ENCODE measurements around the gene ZGPAT.

ZGPAT gene

GRCh38 chr20:63749597-63750508 lies 42.0 kb downstream of the ZGPAT start:
- H3K27me3 ChIP-seq (ENCODE audit: control insufficient read depth in 5 of 5, insufficient read depth in 4 of 5, low read length in 5 of 5), result no peaks in the 10 kb centered on the region
- H3K4me3 ChIP-seq (ENCODE audit: low read depth in 1 of 5, low read length in 5 of 5), result no peak overlapping the region
- peaks cover 0 to 13% (median 5%) of the 10 kb centered on the region in 5 donors for H3K4me1 ChIP-seq (ENCODE audit: control insufficient read depth in 5 of 5, insufficient read depth in 5 of 5, low read length in 5 of 5)
- no peak overlapping the region for H3K27ac ChIP-seq (ENCODE audit: low read depth, low read length)
- H3K9me3 ChIP-seq (ENCODE audit: control insufficient read depth in 5 of 5, low read length in 5 of 5), result no peaks in the 10 kb centered on the region
- H3K9ac ChIP-seq (ENCODE audit: low read length in 5 of 5), result no peak overlapping the region
- H3K36me3 ChIP-seq (ENCODE audit: control insufficient read depth in 5 of 5, insufficient read depth in 5 of 5, low read length in 5 of 5), result peaks cover 0 to 52% (median 24%) of the 10 kb centered on the region in 5 donors

DNA sequence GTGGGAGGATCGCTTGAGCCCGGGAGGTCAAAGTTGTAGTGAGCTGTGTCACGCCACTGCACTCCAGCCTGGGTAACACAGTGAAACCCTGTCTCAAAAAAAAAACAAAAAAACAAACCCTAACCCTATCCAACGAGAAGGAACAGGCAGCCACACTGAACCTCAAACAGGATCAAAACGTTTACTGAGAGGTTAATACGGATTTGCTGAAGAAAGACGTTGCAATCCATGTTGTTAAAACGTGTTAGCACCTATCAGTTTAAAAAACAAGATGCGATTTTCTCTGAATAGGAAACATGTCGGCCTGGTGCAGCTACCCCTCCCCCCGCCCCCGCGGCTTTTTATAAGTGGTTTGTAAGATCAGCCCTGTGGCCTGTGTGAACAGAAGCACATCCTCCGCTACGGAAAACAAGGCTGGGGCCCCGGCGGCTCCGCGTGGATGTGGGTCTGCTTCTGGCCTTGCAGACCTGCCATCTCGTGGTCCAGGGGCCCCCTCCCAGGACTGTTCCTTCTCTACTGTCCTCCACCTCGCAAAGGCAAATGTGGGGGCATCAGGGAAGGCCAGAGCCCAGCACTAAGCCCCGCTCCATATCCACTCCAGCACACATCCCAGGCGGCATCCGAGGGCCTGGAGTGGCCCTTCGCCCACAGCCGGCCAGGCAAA lies 43.1 kb downstream of the ZGPAT start:
- Histone ChIP-seq H3K36me3 (ENCODE audit: control insufficient read depth in 5 of 5, insufficient read depth in 5 of 5, low read length in 5 of 5) (peaks cover 0 to 44% (median 19%) of the 10 kb centered on the region in 5 donors), H3K4me1 (ENCODE audit: control insufficient read depth in 5 of 5, insufficient read depth in 5 of 5, low read length in 5 of 5) (peaks cover 0 to 4% (median 0%) of the 10 kb centered on the region in 5 donors), H3K27ac (ENCODE audit: low read depth, low read length) (no peak overlapping the region), H3K27me3 (ENCODE audit: control insufficient read depth in 5 of 5, insufficient read depth in 4 of 5, low read length in 5 of 5) (no peaks in the 10 kb centered on the region), H3K9ac (ENCODE audit: low read length in 5 of 5) (no peak overlapping the region), H3K9me3 (ENCODE audit: control insufficient read depth in 5 of 5, low read length in 5 of 5) (no peaks in the 10 kb centered on the region), H3K4me3 (ENCODE audit: low read depth in 1 of 5, low read length in 5 of 5) (no peak overlapping the region)

DNA sequence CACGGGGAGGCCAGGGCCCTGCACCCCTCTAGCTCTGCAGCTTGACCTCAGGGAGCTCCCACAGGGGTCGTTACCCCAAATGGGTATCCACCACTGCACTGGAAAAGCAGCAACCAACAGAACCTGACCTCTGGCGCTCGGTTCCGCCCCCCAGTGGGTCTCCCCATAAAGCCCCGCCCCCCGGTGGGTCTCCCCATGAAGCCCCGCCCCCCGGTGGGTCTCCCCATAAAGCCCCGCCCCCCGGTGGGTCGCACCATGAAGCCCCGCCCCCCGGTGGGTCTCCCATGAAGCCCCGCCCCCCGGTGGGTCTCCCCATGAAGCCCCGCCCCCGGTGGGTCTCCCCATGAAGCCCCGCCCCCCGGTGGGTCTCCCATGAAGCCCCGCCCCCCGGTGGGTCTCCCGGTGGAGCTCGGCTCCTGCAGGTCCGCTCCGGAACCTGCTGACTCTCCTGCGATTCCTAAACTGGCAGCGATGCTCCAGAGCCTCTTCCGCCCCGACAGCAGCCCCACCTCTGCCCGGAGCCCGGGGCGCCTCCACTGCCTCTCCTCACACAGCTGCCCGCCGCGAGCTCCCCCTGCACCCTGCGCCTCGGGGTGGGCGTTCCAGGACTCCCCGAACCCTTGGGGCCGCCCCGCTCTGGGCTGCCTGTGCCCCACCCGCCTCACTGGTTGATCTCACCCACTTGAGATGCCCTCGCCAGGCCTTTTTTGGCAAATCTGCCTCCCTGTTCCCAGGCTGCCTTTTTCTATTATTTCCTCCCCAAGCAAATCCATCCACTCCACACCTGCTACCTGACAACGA lies 43.8 kb downstream of the ZGPAT start:
- Histone ChIP-seq H3K4me1 (ENCODE audit: control insufficient read depth in 5 of 5, insufficient read depth in 5 of 5, low read length in 5 of 5) (peaks cover 0 to 4% (median 0%) of the 10 kb centered on the region in 5 donors), H3K27ac (ENCODE audit: low read depth, low read length) (no peak overlapping the region), H3K9me3 (ENCODE audit: control insufficient read depth in 5 of 5, low read length in 5 of 5) (no peaks in the 10 kb centered on the region), H3K36me3 (ENCODE audit: control insufficient read depth in 5 of 5, insufficient read depth in 5 of 5, low read length in 5 of 5) (peaks cover 0 to 37% (median 17%) of the 10 kb centered on the region in 5 donors), H3K4me3 (ENCODE audit: low read depth in 1 of 5, low read length in 5 of 5) (no peak overlapping the region), H3K27me3 (ENCODE audit: control insufficient read depth in 5 of 5, insufficient read depth in 4 of 5, low read length in 5 of 5) (no peaks in the 10 kb centered on the region), H3K9ac (ENCODE audit: low read length in 5 of 5) (no peak overlapping the region)

DNA sequence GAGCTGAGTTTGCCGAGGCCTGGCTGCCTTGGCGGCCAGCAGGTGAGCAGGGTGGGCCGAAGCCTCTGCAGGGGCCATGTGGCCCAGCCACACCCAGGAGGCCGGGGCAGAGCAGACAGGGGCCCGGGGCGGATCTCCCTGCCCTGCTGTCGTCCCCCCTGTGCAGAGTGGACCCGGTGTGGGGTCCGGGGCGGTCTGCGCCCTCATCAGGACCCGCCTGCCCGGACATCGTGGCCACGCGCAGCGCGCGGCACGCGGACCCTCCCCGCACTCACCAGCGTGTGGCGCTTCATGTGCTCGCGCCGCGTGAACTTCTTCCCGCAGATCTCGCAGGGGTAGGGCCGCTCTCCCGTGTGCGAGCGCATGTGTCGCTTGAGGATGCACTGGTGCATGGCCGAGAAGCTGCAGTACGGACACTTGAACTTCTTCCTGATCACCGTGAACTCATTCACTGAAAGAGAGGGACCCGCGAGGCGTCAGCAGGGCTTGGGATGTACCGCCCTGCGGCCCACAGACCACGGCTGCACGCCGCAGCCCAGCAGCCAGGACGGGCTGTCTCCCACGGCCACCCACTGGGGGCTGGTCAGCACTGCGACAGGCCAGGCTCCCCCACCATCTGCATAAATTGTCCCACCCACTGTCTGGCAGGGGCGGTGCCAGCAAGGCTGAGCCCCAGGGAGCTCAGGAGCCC lies 44.7 kb downstream of the ZGPAT start:
- peaks cover 0 to 36% (median 20%) of the 10 kb centered on the region in 5 donors for H3K36me3 ChIP-seq (ENCODE audit: control insufficient read depth in 5 of 5, insufficient read depth in 5 of 5, low read length in 5 of 5)
- no peak overlapping the region for H3K9ac ChIP-seq (ENCODE audit: low read length in 5 of 5)
- H3K27ac ChIP-seq (ENCODE audit: low read depth, low read length), result no peak overlapping the region
- no peaks in the 10 kb centered on the region for H3K9me3 ChIP-seq (ENCODE audit: control insufficient read depth in 5 of 5, low read length in 5 of 5)
- H3K27me3 ChIP-seq (ENCODE audit: control insufficient read depth in 5 of 5, insufficient read depth in 4 of 5, low read length in 5 of 5), result no peaks in the 10 kb centered on the region
- H3K4me1 ChIP-seq (ENCODE audit: control insufficient read depth in 5 of 5, insufficient read depth in 5 of 5, low read length in 5 of 5), result peaks cover 0 to 4% (median 0%) of the 10 kb centered on the region in 5 donors
- no peak overlapping the region for H3K4me3 ChIP-seq (ENCODE audit: low read depth in 1 of 5, low read length in 5 of 5)

DNA sequence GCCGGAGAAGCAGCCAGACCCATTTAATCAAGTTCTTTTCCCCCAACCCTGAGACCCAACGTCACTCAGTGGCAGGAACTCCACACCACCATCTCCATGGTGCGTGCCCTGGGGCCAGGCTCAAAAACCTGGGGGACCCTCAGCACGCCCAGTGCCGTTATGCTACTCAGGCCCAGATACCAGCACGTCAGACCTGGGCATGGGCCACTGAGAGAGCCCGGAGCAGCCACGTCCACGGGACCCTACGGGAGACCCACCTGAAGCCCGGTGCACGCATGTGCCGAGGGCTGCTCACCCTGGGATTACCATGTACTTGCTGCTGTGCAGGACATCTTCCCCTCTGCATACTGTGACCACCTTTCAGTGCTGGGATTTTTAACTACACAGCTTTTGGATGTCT lies 45.5 kb downstream of the ZGPAT start:
- peaks cover 0 to 4% (median 0%) of the 10 kb centered on the region in 5 donors for H3K4me1 ChIP-seq (ENCODE audit: control insufficient read depth in 5 of 5, insufficient read depth in 5 of 5, low read length in 5 of 5)
- no peaks in the 10 kb centered on the region for H3K27me3 ChIP-seq (ENCODE audit: control insufficient read depth in 5 of 5, insufficient read depth in 4 of 5, low read length in 5 of 5)
- no peak overlapping the region for H3K9ac ChIP-seq (ENCODE audit: low read length in 5 of 5)
- no peak overlapping the region for H3K27ac ChIP-seq (ENCODE audit: low read depth, low read length)
- H3K4me3 ChIP-seq (ENCODE audit: low read depth in 1 of 5, low read length in 5 of 5), result no peak overlapping the region
- H3K36me3 ChIP-seq (ENCODE audit: control insufficient read depth in 5 of 5, insufficient read depth in 5 of 5, low read length in 5 of 5), result peaks cover 0 to 32% (median 15%) of the 10 kb centered on the region in 5 donors
- no peaks in the 10 kb centered on the region for H3K9me3 ChIP-seq (ENCODE audit: control insufficient read depth in 5 of 5, low read length in 5 of 5)

GRCh38 chr20:63754008-63754407 lies 46.2 kb downstream of the ZGPAT start:
- Histone ChIP-seq H3K9me3 (ENCODE audit: control insufficient read depth in 5 of 5, low read length in 5 of 5) (no peaks in the 10 kb centered on the region), H3K4me1 (ENCODE audit: control insufficient read depth in 5 of 5, insufficient read depth in 5 of 5, low read length in 5 of 5) (peaks cover 0 to 4% (median 0%) of the 10 kb centered on the region in 5 donors), H3K27me3 (ENCODE audit: control insufficient read depth in 5 of 5, insufficient read depth in 4 of 5, low read length in 5 of 5) (no peaks in the 10 kb centered on the region), H3K9ac (ENCODE audit: low read length in 5 of 5) (no peak overlapping the region), H3K4me3 (ENCODE audit: low read depth in 1 of 5, low read length in 5 of 5) (no peak overlapping the region), H3K27ac (ENCODE audit: low read depth, low read length) (no peak overlapping the region), H3K36me3 (ENCODE audit: control insufficient read depth in 5 of 5, insufficient read depth in 5 of 5, low read length in 5 of 5) (peaks cover 0 to 26% (median 15%) of the 10 kb centered on the region in 5 donors)

- Histone ChIP-seq H3K27me3 (ENCODE audit: control insufficient read depth in 5 of 5, insufficient read depth in 4 of 5, low read length in 5 of 5) (no peaks in the 10 kb centered on the region), H3K9me3 (ENCODE audit: control insufficient read depth in 5 of 5, low read length in 5 of 5) (no peaks in the 10 kb centered on the region), H3K4me3 (ENCODE audit: low read depth in 1 of 5, low read length in 5 of 5) (no peak overlapping the region), H3K36me3 (ENCODE audit: control insufficient read depth in 5 of 5, insufficient read depth in 5 of 5, low read length in 5 of 5) (peaks cover 0 to 13% (median 9%) of the 10 kb centered on the region in 5 donors), H3K9ac (ENCODE audit: low read length in 5 of 5) (no peak overlapping the region), H3K27ac (ENCODE audit: low read depth, low read length) (no peak overlapping the region), H3K4me1 (ENCODE audit: control insufficient read depth in 5 of 5, insufficient read depth in 5 of 5, low read length in 5 of 5) (peaks cover 0 to 4% (median 0%) of the 10 kb centered on the region in 5 donors)
Measured at GRCh38 chr20:63755933-63756647, 48.3 kb downstream of the ZGPAT start.

- Histone ChIP-seq H3K4me3 (ENCODE audit: low read depth in 1 of 5, low read length in 5 of 5) (no peak overlapping the region), H3K27me3 (ENCODE audit: control insufficient read depth in 5 of 5, insufficient read depth in 4 of 5, low read length in 5 of 5) (no peaks in the 10 kb centered on the region), H3K36me3 (ENCODE audit: control insufficient read depth in 5 of 5, insufficient read depth in 5 of 5, low read length in 5 of 5) (peaks cover 0 to 12% (median 9%) of the 10 kb centered on the region in 5 donors), H3K27ac (ENCODE audit: low read depth, low read length) (no peak overlapping the region), H3K9ac (ENCODE audit: low read length in 5 of 5) (no peak overlapping the region), H3K9me3 (ENCODE audit: control insufficient read depth in 5 of 5, low read length in 5 of 5) (no peaks in the 10 kb centered on the region), H3K4me1 (ENCODE audit: control insufficient read depth in 5 of 5, insufficient read depth in 5 of 5, low read length in 5 of 5) (peaks cover 0 to 4% (median 0%) of the 10 kb centered on the region in 5 donors)
Measured at GRCh38 chr20:63756648-63756991, 48.8 kb downstream of the ZGPAT start.

DNA sequence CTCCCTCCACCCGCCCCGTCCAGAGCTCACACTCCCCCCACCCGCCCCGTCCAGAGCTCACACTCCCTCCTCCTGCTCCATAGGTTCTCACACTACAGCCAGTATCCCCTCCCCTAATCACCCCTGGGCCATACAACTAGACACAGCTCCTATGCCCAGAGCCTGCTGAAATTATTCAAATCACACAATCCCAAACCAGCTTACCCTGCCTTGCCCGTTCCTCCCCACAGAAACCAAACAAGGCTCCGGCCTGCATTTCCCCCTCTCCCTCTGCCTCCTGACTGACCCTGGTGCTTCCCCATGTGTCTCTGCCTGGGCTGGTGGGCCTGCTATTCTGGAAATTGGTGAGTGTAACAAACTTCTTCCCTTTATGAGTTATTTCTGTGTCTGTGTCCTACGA lies 50.3 kb downstream of the ZGPAT start:
- no peak overlapping the region for H3K4me3 ChIP-seq (ENCODE audit: low read depth in 1 of 5, low read length in 5 of 5)
- H3K9ac ChIP-seq (ENCODE audit: low read length in 5 of 5), result no peak overlapping the region
- peaks cover 0 to 9% (median 3%) of the 10 kb centered on the region in 5 donors for H3K36me3 ChIP-seq (ENCODE audit: control insufficient read depth in 5 of 5, insufficient read depth in 5 of 5, low read length in 5 of 5)

More for the DNA sequence above, 50.3 kb downstream of the ZGPAT start:
- peaks cover 0 to 4% (median 0%) of the 10 kb centered on the region in 5 donors for H3K4me1 ChIP-seq (ENCODE audit: control insufficient read depth in 5 of 5, insufficient read depth in 5 of 5, low read length in 5 of 5)
- H3K27ac ChIP-seq (ENCODE audit: low read depth, low read length), result no peak overlapping the region
- no peaks in the 10 kb centered on the region for H3K27me3 ChIP-seq (ENCODE audit: control insufficient read depth in 5 of 5, insufficient read depth in 4 of 5, low read length in 5 of 5)
- no peaks in the 10 kb centered on the region for H3K9me3 ChIP-seq (ENCODE audit: control insufficient read depth in 5 of 5, low read length in 5 of 5)
